ENCODE results near the gene OGDH. TPM values are rescaled to one million over a fixed set of nuclear protein-coding genes. Genes with fewer than 3 reads are reported as not detected.

The OGDH gene
- polyA plus RNA-seq (2013, experiment 1 of 2), result 31.6 TPM
- 31.1 TPM for polyA plus RNA-seq (2013, experiment 2 of 2)

- DNase-seq (ENCODE audit: low spot score), result peak; percentile 98
- H3K4ac ChIP-seq (ENCODE audit: low read length), result peak within 1 kb of the TSS; percentile 97
- H2BK12ac ChIP-seq (ENCODE audit: low read length), result no peak within 1 kb of the TSS
- H3K18ac ChIP-seq (ENCODE audit: low read length), result peak within 1 kb of the TSS; percentile 99
- no peaks in the 10 kb centered on the region for H3K27me3 ChIP-seq (ENCODE audit: control insufficient read depth in 3 of 3, insufficient read depth in 3 of 3, low read depth in 1 of 3, low read length in 3 of 3)
- peak within 1 kb of the TSS; percentile 95 for H3K9ac ChIP-seq (ENCODE audit: low read depth, low read length, poor library complexity)
- peak within 1 kb of the TSS; percentile 96 for H2AFZ ChIP-seq (ENCODE audit: low read length)
- H4K91ac ChIP-seq (ENCODE audit: low read depth, low read length, poor library complexity), result no peak within 1 kb of the TSS
- peaks cover 1% of the 10 kb centered on the region for H3K79me1 ChIP-seq (ENCODE audit: low read depth, low read length)
- peak within 1 kb of the TSS; percentile 93 for H4K8ac ChIP-seq (ENCODE audit: low read depth, low read length)
- H2BK15ac ChIP-seq (ENCODE audit: low read length), result no peak within 1 kb of the TSS
- no CpG with 5 or more reads among the region's 93 CpGs for WGBS, 2 donors (ENCODE audit: extremely low coverage in 2 of 2, insufficient read length in 2 of 2, insufficient replicate concordance in 1 of 2)
- no peak within 1 kb of the TSS for H2BK120ac ChIP-seq (ENCODE audit: low read depth, low read length)
- peak within 1 kb of the TSS; percentile 81 for H3K4me2 ChIP-seq (ENCODE audit: insufficient read depth, low read length, poor library complexity, severe bottlenecking)
- peak within 1 kb of the TSS; percentile 62 to 99 for H3K4me3 ChIP-seq (ENCODE audit: low read length in 2 of 2)
- H2BK5ac ChIP-seq (ENCODE audit: low read length), result no peak within 1 kb of the TSS
- H3K27ac ChIP-seq (replicated peaks; ENCODE audit: low read length), result peak within 1 kb of the TSS; percentile 92
- H3K4me1 ChIP-seq (ENCODE audit: control insufficient read depth in 2 of 2, insufficient read depth in 1 of 2, low read depth in 1 of 2, low read length in 2 of 2), result peaks cover 4 to 6% of the 10 kb centered on the region in 2 donors
- H3K9me3 ChIP-seq (replicated peaks in 1 of 2; ENCODE audit: control insufficient read depth in 2 of 2, insufficient read depth in 1 of 2, low read depth in 1 of 2, low read length in 2 of 2), result peaks cover 0 to 3% of the 10 kb centered on the region in 2 donors
- H3K14ac ChIP-seq (ENCODE audit: low read length), result peak within 1 kb of the TSS; percentile 95
- peaks cover 0 to 7% of the 10 kb centered on the region in 2 donors for H3K36me3 ChIP-seq (replicated peaks in 1 of 2; ENCODE audit: control insufficient read depth in 2 of 2, insufficient read depth in 2 of 2, low read length in 2 of 2)
- peak within 1 kb of the TSS; percentile 12 for H2AK5ac ChIP-seq (ENCODE audit: low read depth, low read length)
- peak within 1 kb of the TSS; percentile 92 for H3K23ac ChIP-seq (ENCODE audit: low read depth, low read length, poor library complexity)
These were observed at the start of gene OGDH for GRCh38 chr7:44606341-44607140. TSS of gene OGDH (plus strand) at chr7:44606627. CDS start at chr7:44624344, 17,717 bp downstream.

- H4K91ac ChIP-seq (ENCODE audit: low read depth, low read length, poor library complexity), result no peak overlapping the region
- H2AFZ ChIP-seq (ENCODE audit: low read length), result no peak overlapping the region
- no peak overlapping the region for H2BK120ac ChIP-seq (ENCODE audit: low read depth, low read length)
- no peaks in the 10 kb centered on the region for H3K36me3 ChIP-seq (replicated peaks in 1 of 2; ENCODE audit: control insufficient read depth in 2 of 2, insufficient read depth in 2 of 2, low read length in 2 of 2)
- H3K4me1 ChIP-seq (ENCODE audit: control insufficient read depth in 2 of 2, insufficient read depth in 1 of 2, low read depth in 1 of 2, low read length in 2 of 2), result peaks cover 0 to 1% of the 10 kb centered on the region in 2 donors
- H3K4ac ChIP-seq (ENCODE audit: low read length), result no peak overlapping the region
- H3K4me3 ChIP-seq (ENCODE audit: low read length in 2 of 2), result no peak overlapping the region
- no peak overlapping the region for H3K4me2 ChIP-seq (ENCODE audit: insufficient read depth, low read length, poor library complexity, severe bottlenecking)
- H3K23ac ChIP-seq (ENCODE audit: low read depth, low read length, poor library complexity), result no peak overlapping the region
- H3K79me1 ChIP-seq (ENCODE audit: low read depth, low read length), result no peaks in the 10 kb centered on the region
- H3K27me3 ChIP-seq (ENCODE audit: control insufficient read depth in 3 of 3, insufficient read depth in 3 of 3, low read depth in 1 of 3, low read length in 3 of 3), result no peaks in the 10 kb centered on the region
- DNase-seq (ENCODE audit: low spot score), result no peak
- H3K9me3 ChIP-seq (replicated peaks in 1 of 2; ENCODE audit: control insufficient read depth in 2 of 2, insufficient read depth in 1 of 2, low read depth in 1 of 2, low read length in 2 of 2), result no peaks in the 10 kb centered on the region
- H3K27ac ChIP-seq (replicated peaks; ENCODE audit: low read length), result no peak overlapping the region
- no peak overlapping the region for H3K18ac ChIP-seq (ENCODE audit: low read length)
- no peak overlapping the region for H2AK5ac ChIP-seq (ENCODE audit: low read depth, low read length)
- H2BK12ac ChIP-seq (ENCODE audit: low read length), result no peak overlapping the region
- no peak overlapping the region for H3K9ac ChIP-seq (ENCODE audit: low read depth, low read length, poor library complexity)
- H4K8ac ChIP-seq (ENCODE audit: low read depth, low read length), result no peak overlapping the region
- no CpG with 5 or more reads among the region's 2 CpGs for WGBS, 2 donors (ENCODE audit: extremely low coverage in 2 of 2, insufficient read length in 2 of 2, insufficient replicate concordance in 1 of 2)
- no peak overlapping the region for H2BK15ac ChIP-seq (ENCODE audit: low read length)
- no peak overlapping the region for H2BK5ac ChIP-seq (ENCODE audit: low read length)
- no peak overlapping the region for H3K14ac ChIP-seq (ENCODE audit: low read length)
These were observed 48.9 kb upstream of the OGDH start for GRCh38 chr7:44557485-44557884.

- Histone ChIP-seq H2AK5ac (ENCODE audit: low read depth, low read length) (no peak overlapping the region), H3K18ac (ENCODE audit: low read length) (no peak overlapping the region), H3K36me3 (replicated peaks in 1 of 2; ENCODE audit: control insufficient read depth in 2 of 2, insufficient read depth in 2 of 2, low read length in 2 of 2) (peaks cover 5 to 12% of the 10 kb centered on the region in 2 donors), H3K4ac (ENCODE audit: low read length) (no peak overlapping the region), H3K9ac (ENCODE audit: low read depth, low read length, poor library complexity) (no peak overlapping the region), H3K4me2 (ENCODE audit: insufficient read depth, low read length, poor library complexity, severe bottlenecking) (no peak overlapping the region), H4K8ac (ENCODE audit: low read depth, low read length) (no peak overlapping the region), H4K91ac (ENCODE audit: low read depth, low read length, poor library complexity) (no peak overlapping the region), H3K4me3 (ENCODE audit: low read length in 2 of 2) (no peak overlapping the region), H3K27ac (replicated peaks; ENCODE audit: low read length) (no peak overlapping the region), H2BK12ac (ENCODE audit: low read length) (no peak overlapping the region), H2AFZ (ENCODE audit: low read length) (no peak overlapping the region), H3K4me1 (ENCODE audit: control insufficient read depth in 2 of 2, insufficient read depth in 1 of 2, low read depth in 1 of 2, low read length in 2 of 2) (peaks cover 0 to 1% of the 10 kb centered on the region in 2 donors), H2BK5ac (ENCODE audit: low read length) (no peak overlapping the region), H3K23ac (ENCODE audit: low read depth, low read length, poor library complexity) (no peak overlapping the region), H3K27me3 (ENCODE audit: control insufficient read depth in 3 of 3, insufficient read depth in 3 of 3, low read depth in 1 of 3, low read length in 3 of 3) (no peaks in the 10 kb centered on the region), H2BK120ac (ENCODE audit: low read depth, low read length) (no peak overlapping the region), H3K14ac (ENCODE audit: low read length) (no peak overlapping the region), H3K79me1 (ENCODE audit: low read depth, low read length) (no peaks in the 10 kb centered on the region), H2BK15ac (ENCODE audit: low read length) (no peak overlapping the region), H3K9me3 (replicated peaks in 1 of 2; ENCODE audit: control insufficient read depth in 2 of 2, insufficient read depth in 1 of 2, low read depth in 1 of 2, low read length in 2 of 2) (peaks cover 0 to 5% of the 10 kb centered on the region in 2 donors)
- DNase-seq (ENCODE audit: low spot score), result no peak
- no CpG with 5 or more reads among the region's 4 CpGs for WGBS, 2 donors (ENCODE audit: extremely low coverage in 2 of 2, insufficient read length in 2 of 2, insufficient replicate concordance in 1 of 2)
These were observed 46.9 kb upstream of the OGDH start for GRCh38 chr7:44559485-44559884.

GRCh38 chr7:44561481-44561880 is 44.9 kb upstream of the OGDH start:
- DNase-seq (ENCODE audit: low spot score), result no peak
- WGBS, 2 donors (ENCODE audit: extremely low coverage in 2 of 2, insufficient read length in 2 of 2, insufficient replicate concordance in 1 of 2), result no CpG with 5 or more reads among the region's 6 CpGs
- no peaks in the 10 kb centered on the region for H3K27me3 ChIP-seq (ENCODE audit: control insufficient read depth in 3 of 3, insufficient read depth in 3 of 3, low read depth in 1 of 3, low read length in 3 of 3)

More at GRCh38 chr7:44561481-44561880, 44.9 kb upstream of the OGDH start:
- H3K14ac ChIP-seq (ENCODE audit: low read length), result no peak overlapping the region
- no peaks in the 10 kb centered on the region for H3K79me1 ChIP-seq (ENCODE audit: low read depth, low read length)
- H2AFZ ChIP-seq (ENCODE audit: low read length), result no peak overlapping the region
- peak overlapping the region in 1 of 2 donors; percentile 32 for H3K4me3 ChIP-seq (ENCODE audit: low read length in 2 of 2)
- H3K18ac ChIP-seq (ENCODE audit: low read length), result no peak overlapping the region
- H3K36me3 ChIP-seq (replicated peaks in 1 of 2; ENCODE audit: control insufficient read depth in 2 of 2, insufficient read depth in 2 of 2, low read length in 2 of 2), result peaks cover 20 to 31% of the 10 kb centered on the region in 2 donors
- H3K9me3 ChIP-seq (replicated peaks in 1 of 2; ENCODE audit: control insufficient read depth in 2 of 2, insufficient read depth in 1 of 2, low read depth in 1 of 2, low read length in 2 of 2), result peaks cover 0 to 5% of the 10 kb centered on the region in 2 donors
- H2BK120ac ChIP-seq (ENCODE audit: low read depth, low read length), result no peak overlapping the region
- no peak overlapping the region for H3K4ac ChIP-seq (ENCODE audit: low read length)
- H3K27ac ChIP-seq (replicated peaks; ENCODE audit: low read length), result no peak overlapping the region
- no peak overlapping the region for H4K8ac ChIP-seq (ENCODE audit: low read depth, low read length)
- no peak overlapping the region for H2BK12ac ChIP-seq (ENCODE audit: low read length)
- no peak overlapping the region for H2BK15ac ChIP-seq (ENCODE audit: low read length)
- peaks cover 0 to 1% of the 10 kb centered on the region in 2 donors for H3K4me1 ChIP-seq (ENCODE audit: control insufficient read depth in 2 of 2, insufficient read depth in 1 of 2, low read depth in 1 of 2, low read length in 2 of 2)
- no peak overlapping the region for H2AK5ac ChIP-seq (ENCODE audit: low read depth, low read length)
- H3K4me2 ChIP-seq (ENCODE audit: insufficient read depth, low read length, poor library complexity, severe bottlenecking), result no peak overlapping the region
- no peak overlapping the region for H3K9ac ChIP-seq (ENCODE audit: low read depth, low read length, poor library complexity)
- H4K91ac ChIP-seq (ENCODE audit: low read depth, low read length, poor library complexity), result no peak overlapping the region
- no peak overlapping the region for H2BK5ac ChIP-seq (ENCODE audit: low read length)
- H3K23ac ChIP-seq (ENCODE audit: low read depth, low read length, poor library complexity), result no peak overlapping the region
